DMS 273 (cell line): Measurements from ENCODE around the gene RGS6.

Experiments used
- DNase-seq: peaks from one replicate; lab custom pipeline; 2025; ENCODE audit not compliant: unreplicated experiment; lab: John Stamatoyannopoulos, UW

The RGS6 gene

DNA sequence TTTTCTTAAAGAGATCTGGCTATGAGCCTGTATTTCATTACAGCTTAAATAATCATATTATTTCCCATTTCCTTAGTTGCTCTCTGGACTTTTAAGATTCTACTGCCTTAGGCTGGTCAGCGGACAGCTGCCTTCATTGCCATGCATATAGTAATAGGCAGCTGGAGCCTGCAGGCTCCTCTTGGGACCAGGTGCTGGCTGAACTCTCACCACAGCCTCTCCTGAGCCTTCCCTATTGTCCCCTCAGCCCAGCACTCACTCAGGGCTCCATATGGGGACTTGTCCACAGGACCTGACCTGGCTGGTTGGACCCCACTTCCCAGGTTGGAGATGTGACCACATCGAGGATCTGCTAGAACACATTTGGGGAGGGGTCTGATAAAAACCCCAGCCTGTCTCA, 556.3 kb downstream of the RGS6 start:
- DNase-seq, result no peak

DNA sequence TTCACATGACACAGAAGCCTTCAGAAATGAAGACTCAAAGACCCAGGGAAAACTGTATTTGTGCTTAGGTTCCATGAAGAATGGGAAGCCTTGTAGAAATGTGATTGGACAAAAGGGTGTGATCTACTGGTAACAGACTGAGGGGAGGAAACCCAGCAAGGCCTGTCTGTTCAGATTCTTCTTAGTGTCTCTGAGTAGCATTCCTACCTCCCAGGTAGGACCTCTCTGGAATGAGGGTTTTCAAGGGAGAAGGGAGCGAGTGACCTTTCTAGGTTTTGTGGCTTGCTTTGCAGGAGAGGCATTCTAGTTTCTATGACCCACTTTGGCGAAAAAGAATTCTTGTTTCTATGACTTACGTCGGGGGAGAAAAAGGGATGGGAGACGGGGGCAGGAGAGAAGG, 560.0 kb downstream of the RGS6 start:
- DNase-seq, result no peak

- no peak for DNase-seq
Measured at GRCh38 chr14:72495668-72496067, 563.4 kb downstream of the RGS6 start.

DNA sequence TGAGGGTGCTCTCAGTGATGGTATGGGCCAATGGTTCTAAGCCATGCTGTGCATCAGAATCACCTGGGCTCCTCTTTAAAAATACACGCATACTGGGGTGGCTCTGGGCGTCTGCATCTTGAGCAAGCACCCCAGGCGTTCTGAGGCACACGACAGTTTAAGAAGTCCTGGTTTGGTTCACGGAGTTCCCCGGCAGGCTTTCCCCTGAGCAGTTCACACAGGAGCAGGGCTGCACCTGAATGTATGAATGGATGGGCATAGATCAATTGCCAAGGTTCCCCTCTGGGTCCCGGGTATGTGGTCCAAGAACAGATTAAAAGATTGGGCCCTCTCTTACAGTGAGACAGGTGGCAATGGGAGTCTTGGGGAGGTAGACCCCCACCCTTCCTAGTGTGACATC, 566.4 kb downstream of the RGS6 start:
- no peak for DNase-seq

- DNase-seq, result no peak
Measured at GRCh38 chr14:72499746-72500145, 567.5 kb downstream of the RGS6 start.

DNA sequence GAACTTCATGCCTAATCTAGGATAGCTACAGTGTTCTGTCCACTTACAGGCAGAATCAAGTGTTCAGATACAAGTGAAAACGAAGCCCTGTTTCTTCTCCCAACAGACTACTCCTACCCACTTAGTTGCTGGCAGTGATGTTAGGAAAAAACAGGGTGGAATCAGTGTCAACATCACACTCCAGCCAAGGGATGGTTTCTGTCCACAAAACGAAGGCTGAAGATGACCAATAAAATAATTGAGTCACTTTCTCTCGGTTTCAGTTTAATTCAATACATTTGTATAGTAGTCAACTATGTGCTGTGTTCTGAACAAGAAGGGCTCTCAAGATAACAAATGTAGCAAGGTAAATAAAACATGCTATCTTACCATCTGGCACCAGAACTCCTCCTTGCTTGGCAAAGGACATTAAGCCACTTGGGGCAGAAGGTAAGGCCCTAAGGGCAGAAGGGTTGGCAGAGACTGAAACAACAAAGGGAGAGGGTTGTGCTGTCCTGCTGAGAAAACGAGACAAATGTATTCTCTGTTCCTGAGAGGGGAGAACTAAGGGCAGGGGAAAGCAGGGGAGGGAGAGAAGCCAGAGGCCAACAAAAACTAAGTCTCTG, 568.1 kb downstream of the RGS6 start:
- DNase-seq, result peak; percentile 29

GRCh38 chr14:72501439-72501838, 569.2 kb downstream of the RGS6 start:
- no peak for DNase-seq

GRCh38 chr14:72503271-72503670, 571.0 kb downstream of the RGS6 start:
- no peak for DNase-seq

- DNase-seq, result no peak
Measured at GRCh38 chr14:72503696-72504368, 571.6 kb downstream of the RGS6 start.

DNA sequence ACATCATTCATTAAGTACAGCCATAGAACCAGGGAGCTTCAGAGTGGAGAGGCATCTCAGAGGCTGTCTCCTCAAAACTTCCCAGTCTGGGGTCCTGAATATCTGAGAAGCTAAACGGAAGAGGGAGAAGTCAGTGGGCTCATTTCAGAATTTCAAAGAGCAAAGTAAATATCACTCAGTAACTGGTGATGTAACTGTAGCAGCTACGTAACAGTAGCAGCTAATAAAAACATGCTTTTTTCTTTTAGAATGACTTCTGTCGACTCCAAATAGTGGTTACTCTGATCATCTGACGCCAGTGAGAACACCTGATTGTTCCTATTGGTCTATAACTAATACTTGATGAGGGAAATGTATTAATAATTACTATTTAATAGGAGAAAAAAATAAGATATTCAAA, 578.3 kb downstream of the RGS6 start:
- no peak for DNase-seq

DNA sequence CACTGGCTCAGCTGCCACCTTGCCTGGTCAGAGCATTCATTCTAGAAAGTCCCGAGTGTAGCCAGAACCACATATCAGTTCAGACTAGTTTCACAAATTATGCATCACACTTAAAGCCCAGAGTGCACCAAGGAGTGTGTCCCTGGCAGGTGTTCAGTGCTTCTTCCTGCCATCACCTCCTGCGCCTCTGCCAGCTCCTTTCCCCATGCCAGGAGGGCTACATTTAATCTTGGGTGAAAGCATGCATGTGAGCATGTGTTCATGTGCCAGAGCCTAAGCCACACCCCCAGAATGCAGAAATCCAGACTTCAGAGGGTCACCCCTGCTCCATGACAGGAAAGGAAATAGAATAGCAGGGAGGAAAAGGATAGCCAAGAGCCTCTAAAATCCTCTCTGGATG, 580.1 kb downstream of the RGS6 start:
- no peak for DNase-seq

- DNase-seq, result no peak
Measured at GRCh38 chr14:72512925-72513324, 580.7 kb downstream of the RGS6 start.

DNA sequence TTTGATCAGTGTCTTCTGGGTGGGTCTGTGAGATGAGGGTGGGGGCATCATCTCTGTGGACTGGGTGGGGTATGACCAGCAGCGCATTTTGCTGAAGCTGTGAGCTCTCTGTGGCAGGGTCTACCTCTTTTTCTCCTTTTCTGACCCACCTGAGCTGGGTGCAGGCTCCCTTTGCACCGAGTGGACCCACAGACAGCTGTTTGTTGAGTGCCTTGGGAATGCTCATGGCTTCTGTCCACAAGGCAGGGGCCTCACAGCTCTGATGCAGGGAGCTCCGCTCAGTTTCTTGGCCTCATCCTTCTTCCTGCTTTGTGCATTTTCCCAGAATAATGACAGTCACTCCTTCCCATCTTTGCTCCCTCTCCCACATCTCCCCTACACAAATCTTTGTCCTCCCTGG, 581.1 kb downstream of the RGS6 start:
- no peak for DNase-seq

- DNase-seq, result peak; percentile 79
Measured at GRCh38 chr14:72513965-72514659, 581.9 kb downstream of the RGS6 start.

- no peak for DNase-seq
Measured at GRCh38 chr14:72514660-72515025, 582.4 kb downstream of the RGS6 start.

DNA sequence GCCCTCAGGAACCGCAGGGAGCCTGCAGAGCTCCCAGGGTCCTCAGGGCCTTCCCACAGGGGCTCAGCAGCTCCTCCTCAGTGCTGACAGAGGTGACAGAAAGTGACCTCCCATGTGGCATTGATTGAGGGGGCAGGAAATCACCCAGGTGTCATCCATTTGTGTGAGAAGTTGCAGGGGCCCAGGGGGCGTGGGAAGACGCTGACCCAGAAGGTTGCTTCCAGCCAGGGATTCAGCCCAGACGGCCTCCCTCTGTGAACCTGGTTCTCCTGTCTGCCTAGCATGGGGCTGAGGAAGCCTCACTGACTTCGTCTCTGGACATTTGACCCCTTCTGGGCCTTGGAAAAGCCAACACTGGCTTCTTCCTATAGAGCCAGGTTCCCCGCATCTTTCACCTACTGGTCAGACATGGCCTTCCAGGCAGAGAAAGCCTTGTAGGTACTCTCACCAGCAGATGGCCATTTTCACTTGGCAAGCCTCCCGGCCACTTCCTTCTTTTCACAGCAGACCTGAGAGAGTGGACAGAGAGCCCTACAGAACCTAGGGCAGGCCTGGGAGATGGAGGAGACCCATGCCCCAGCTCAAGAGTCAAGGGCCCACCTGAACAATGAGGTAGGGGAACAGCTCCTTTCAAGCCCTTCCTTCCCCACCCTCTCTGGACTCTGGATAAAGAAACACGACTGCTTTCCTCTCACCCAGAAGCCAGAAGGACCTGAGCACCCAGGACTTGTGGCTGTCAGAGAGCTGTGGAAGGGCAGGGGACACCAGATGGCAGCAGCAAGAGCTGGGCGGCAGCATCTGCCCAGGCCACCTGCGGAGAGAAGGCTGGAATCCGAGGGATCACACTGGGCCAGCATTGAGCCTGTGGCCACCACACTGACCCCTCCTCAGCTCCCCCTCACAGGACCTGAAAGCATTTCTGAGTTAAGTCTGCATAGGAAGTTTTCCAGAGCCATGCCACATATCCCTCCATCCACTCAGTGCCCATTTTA, 583.8 kb downstream of the RGS6 start:
- peak; percentile 44 for DNase-seq

GRCh38 chr14:72516936-72517700, 584.9 kb downstream of the RGS6 start:
- DNase-seq, result peak; percentile 89

DNA sequence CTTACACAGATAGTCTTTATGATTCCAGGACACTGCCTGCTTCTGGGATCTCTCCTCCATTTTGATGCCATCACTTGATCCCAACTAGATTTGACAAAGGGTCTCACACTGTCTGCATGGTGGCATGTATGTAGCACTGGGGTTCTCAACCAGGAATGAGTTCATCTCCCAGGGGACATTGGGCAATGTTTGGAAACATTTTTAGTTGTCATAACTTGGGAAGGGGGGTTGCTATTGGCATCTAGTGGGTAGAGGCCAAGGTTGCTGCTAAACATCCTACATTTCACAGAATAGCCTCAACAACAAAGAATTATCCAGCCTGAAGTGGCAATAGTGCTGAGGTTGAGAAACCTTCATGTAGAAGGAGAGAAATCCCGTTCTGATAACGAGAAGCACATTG, 585.5 kb downstream of the RGS6 start:
- no peak for DNase-seq

DNA sequence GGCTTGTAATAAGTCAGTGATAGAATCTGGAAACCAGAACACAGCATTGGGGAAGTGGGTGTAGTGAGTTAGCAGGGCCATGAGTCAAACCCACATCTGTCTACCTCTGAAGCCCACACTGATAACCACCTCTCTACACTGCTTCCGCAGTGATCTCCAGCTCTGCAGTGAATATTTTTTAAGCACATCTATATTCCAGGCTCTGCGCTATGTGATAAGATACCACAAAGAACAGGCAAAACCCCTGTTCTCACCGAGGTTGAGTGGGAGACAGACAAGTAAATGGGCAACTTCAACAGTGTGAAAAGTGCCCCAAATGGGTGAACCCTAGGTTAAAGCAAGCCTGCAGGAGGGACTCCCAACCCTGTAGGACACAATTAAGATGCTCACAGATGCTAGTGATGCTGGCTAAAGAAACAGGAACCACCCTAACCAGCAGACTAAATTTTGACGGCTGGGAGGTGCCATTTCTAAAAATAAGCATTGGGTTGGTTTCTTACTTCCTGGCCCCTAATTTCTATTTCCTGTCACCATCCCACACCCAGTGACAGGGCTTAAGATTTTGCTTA, 586.7 kb downstream of the RGS6 start:
- no peak for DNase-seq

GRCh38 chr14:72519543-72519942, 587.3 kb downstream of the RGS6 start:
- DNase-seq, result no peak
